ENCODE measurements around the gene SEMA4B. TPM values are rescaled to one million over a fixed set of nuclear protein-coding genes. Genes with fewer than 3 reads are reported as not detected.

The SEMA4B gene
- total RNA-seq, 2 experiments from 2014 or later, result 5.3 to 6.2 TPM

DNA sequence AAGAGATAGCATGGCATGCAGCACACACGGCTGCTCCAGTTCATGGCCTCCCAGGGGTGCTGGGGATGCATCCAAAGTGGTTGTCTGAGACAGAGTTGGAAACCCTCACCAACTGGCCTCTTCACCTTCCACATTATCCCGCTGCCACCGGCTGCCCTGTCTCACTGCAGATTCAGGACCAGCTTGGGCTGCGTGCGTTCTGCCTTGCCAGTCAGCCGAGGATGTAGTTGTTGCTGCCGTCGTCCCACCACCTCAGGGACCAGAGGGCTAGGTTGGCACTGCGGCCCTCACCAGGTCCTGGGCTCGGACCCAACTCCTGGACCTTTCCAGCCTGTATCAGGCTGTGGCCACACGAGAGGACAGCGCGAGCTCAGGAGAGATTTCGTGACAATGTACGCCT lies 27.8 kb downstream of the SEMA4B start:
- ChIA-PET POLR2A (no interaction called here), CTCF (interaction anchor here (0.9 kb wide), 1 partner anchor 14 kb away, joined by 3 read pairs; no protein-coding TSS in a partner anchor)
- peaks cover 37% of the 10 kb centered on the region for H3K4me1 Mint-ChIP-seq (ENCODE audit: low read depth)
- ATAC-seq (no peak), DNase-seq (no peak)
- H3K27ac Mint-ChIP-seq, result peak overlapping the region; percentile 94
- H3K36me3 Mint-ChIP-seq (ENCODE audit: low read depth), result peaks cover 35% of the 10 kb centered on the region
- H3K27me3 Mint-ChIP-seq, result no peaks in the 10 kb centered on the region
- intact Hi-C loops (cut with micrococcal nuclease), result no loop called here
- no peaks in the 10 kb centered on the region for H3K9me3 Mint-ChIP-seq
- no peak for TF ChIP-seq CTCF (IDR thresholded peaks at IDR 0.05)
- no peak overlapping the region for H3K4me3 Mint-ChIP-seq

DNA sequence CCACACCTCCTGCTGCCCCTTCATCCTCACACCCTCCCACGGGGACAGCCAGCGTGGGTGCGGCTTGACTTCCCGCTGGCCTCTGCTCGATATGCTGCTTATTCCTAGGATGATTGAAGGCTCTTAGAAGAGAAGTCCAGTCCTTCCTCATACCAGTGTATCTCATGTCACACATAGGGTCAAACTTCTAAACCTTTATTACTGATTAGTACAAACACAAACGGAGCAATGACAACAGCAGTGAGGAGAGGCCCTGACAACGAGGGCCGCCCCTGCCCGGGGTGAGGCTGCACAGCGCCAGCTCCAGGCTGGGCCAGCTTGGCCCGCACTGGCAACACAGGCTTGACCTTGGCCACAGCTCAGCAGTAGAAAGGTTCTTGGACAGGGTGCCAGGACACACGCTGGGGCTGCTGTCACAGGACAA lies 29.0 kb downstream of the SEMA4B start:
- H3K9me3 Mint-ChIP-seq, result no peaks in the 10 kb centered on the region
- intact Hi-C loops (cut with micrococcal nuclease), result loop anchor here (5.0 kb wide), 1 partner anchor 37 kb away; the partner anchor contains the start of gene NGRN
- ChIA-PET POLR2A (interaction anchor here (1.0 to 1.4 kb wide), 3 partner anchors 8 to 38 kb away, joined by 3 to 4 read pairs (median 4); partner anchors contain the start of gene NGRN), CTCF (interaction anchor here (1.0 to 4.5 kb wide), 4 partner anchors 9 to 143 kb away, joined by 3 to 24 read pairs (median 4); partner anchors contain the start of gene TTLL13)
- H3K4me3 Mint-ChIP-seq, result peak overlapping the region; percentile 99
- no peak for TF ChIP-seq CTCF (IDR thresholded peaks at IDR 0.05)
- no peak for DNase-seq
- ATAC-seq, result no peak
- H3K27ac Mint-ChIP-seq, result peak overlapping the region; percentile 94
- peaks cover 35% of the 10 kb centered on the region for H3K36me3 Mint-ChIP-seq (ENCODE audit: low read depth)
- no peaks in the 10 kb centered on the region for H3K27me3 Mint-ChIP-seq
- H3K4me1 Mint-ChIP-seq (ENCODE audit: low read depth), result peaks cover 42% of the 10 kb centered on the region

DNA sequence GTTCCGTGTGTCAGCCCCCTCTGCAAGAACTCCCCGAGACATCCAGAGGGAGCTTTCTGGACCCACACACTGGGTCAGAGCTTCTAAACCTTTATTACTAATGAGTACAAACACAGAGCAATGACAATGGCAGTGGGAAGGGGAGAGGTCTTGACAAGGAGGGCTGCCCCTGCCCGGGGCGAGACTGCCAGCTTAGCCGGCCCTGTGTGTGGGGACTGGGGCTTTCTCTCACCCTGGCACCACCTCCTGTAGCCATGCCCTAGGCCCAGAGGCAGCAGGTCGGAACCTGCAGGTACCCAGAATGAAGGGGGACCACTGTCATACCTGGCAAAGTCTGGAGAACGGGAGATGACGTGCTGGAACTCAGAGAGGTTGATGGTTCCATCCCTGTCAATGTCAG lies 29.5 kb downstream of the SEMA4B start:
- ChIA-PET CTCF (interaction anchor here (1.0 to 4.5 kb wide), 5 partner anchors 9 to 144 kb away, joined by 3 to 24 read pairs (median 4); partner anchors contain the start of gene TTLL13), POLR2A (interaction anchor here (0.7 to 1.4 kb wide), 4 partner anchors 8 to 37 kb away, joined by 3 to 4 read pairs (median 4); partner anchors contain the start of gene NGRN)
- TF ChIP-seq CTCF (IDR thresholded peaks at IDR 0.05), result no peak
- intact Hi-C loops (cut with micrococcal nuclease), result loop anchor here (5.0 kb wide), 1 partner anchor 37 kb away; the partner anchor contains the start of gene NGRN
- Mint-ChIP-seq H3K36me3 (ENCODE audit: low read depth) (peaks cover 35% of the 10 kb centered on the region), H3K27me3 (no peaks in the 10 kb centered on the region), H3K4me3 (peak overlapping the region; percentile 99), H3K4me1 (ENCODE audit: low read depth) (peaks cover 43% of the 10 kb centered on the region), H3K27ac (peak overlapping the region; percentile 94), H3K9me3 (no peaks in the 10 kb centered on the region)
- ATAC-seq, result no peak
- DNase-seq, result no peak

GRCh38 chr15:90231028-90232017 lies 30.2 kb downstream of the SEMA4B start:
- peaks cover 45% of the 10 kb centered on the region for H3K4me1 Mint-ChIP-seq (ENCODE audit: low read depth)
- peak overlapping the region; percentile 99 for H3K4me3 Mint-ChIP-seq
- CTCF ChIA-PET, result interaction anchor here (1.0 to 4.5 kb wide), 9 partner anchors 10 to 700 kb away, joined by 3 to 24 read pairs (median 4); partner anchors contain the start of gene TTLL13
- ATAC-seq (peak; percentile 62), DNase-seq (peak; percentile 84)
- H3K9me3 Mint-ChIP-seq, result no peaks in the 10 kb centered on the region
- peaks cover 38% of the 10 kb centered on the region for H3K36me3 Mint-ChIP-seq (ENCODE audit: low read depth)
- H3K27ac Mint-ChIP-seq, result peak overlapping the region; percentile 94
- POLR2A ChIA-PET, result interaction anchor here (0.6 to 3.3 kb wide), 10 partner anchors 9 to 167 kb away, joined by 3 to 13 read pairs (median 4); partner anchors contain the start of genes NGRN and TTLL13
- no peaks in the 10 kb centered on the region for H3K27me3 Mint-ChIP-seq
- intact Hi-C loops (cut with micrococcal nuclease), result loop anchor here (5.0 kb wide), 1 partner anchor 36 kb away; the partner anchor contains the start of gene NGRN
- no peak for TF ChIP-seq CTCF (IDR thresholded peaks at IDR 0.05)

Measured in activated CD8-positive, alpha-beta T cell treated with anti-CD3 and anti-CD28 coated beads for 36 hours (primary cell).